Stimulated activated CD4-positive, alpha-beta T cell treated with anti-CD3 and anti-CD28 coated beads, TNF-alpha, amount 100 ng/mL, for 24 hours (primary cell): ENCODE results near the gene GGNBP2.
"Not testable (repeated sequence)": the region's sequence is repeated elsewhere in the genome, so short reads cannot be mapped to it uniquely, and the experiment has no call there.

ENCODE experiments used
- DNase-seq, 3 experiments: peaks; one replicate each; pipeline ENCODE4 v3.0.0-alpha.2; 2020; ENCODE audit warnings: low read depth in 3 of 3

GGNBP2 gene

DNA sequence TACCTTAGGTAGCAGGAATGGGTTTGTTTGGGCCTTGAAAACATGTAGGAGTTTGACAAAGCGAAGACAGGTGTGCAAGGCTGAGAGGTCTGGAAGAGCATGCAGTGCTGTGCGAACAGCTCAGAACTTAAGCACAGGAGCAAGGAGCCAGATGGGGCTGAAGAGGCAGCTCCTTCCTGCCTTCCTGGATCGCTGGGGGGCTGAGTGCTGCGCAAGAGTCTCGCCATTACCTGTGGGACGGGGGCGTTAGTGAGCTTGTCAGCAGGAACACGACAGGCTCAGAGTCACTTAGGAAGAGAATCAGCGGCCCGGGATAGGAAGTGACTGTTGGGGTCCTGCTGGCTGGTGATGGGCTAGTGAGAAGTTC is 56.2 kb downstream of the GGNBP2 start:
- DNase-seq, result no peak

DNA sequence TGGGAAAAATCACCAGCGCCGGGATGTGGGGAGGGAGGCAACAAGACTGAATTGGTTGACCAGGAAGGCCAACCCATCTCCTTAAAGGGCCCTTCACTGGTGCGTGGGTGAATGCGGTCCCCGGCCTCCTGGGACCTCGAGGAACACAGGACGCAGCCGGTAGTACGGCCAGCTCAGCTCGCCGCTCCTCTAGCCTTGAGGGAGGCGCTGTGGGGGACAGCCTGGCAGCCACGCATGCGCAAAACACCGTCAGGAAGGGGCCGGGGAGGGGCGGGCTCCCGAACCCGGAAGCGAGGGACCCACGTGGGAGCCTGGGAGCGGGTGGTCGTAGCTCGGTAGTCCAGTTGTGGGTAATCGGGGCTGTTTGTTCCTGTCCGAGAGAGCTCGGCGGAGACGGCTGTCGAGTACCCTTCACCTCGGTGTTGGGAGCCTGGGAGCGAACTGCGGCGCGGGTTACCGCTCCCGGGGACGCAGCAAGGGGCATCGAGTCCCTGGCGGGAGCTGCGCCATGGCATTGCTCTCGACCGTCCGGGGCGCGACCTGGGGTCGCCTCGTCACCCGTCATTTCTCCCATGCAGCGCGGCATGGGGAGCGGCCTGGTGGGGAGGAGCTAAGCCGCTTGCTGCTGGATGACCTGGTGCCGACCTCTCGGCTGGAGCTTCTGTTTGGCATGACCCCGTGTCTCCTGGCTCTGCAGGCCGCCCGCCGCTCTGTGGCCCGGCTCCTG is 56.7 kb downstream of the GGNBP2 start, which contains the start of gene MRM1:
MRM1 (plus strand) TSS at position 281 of the 727 bp plus-strand sequence; CDS start at position 509, 228 bp downstream.
- DNase-seq, result peak; percentile 84 to 91 (median 87)

GRCh38 chr17:36602030-36602748 is 57.5 kb downstream of the GGNBP2 start:
- DNase-seq, result no peak

GRCh38 chr17:36602924-36603384 is 58.2 kb downstream of the GGNBP2 start:
- peak; percentile 35 to 71 (median 52) for DNase-seq

GRCh38 chr17:36605028-36605427 is 60.3 kb downstream of the GGNBP2 start:
- DNase-seq, result not testable (repeated sequence)

GRCh38 chr17:36608280-36608679 is 63.6 kb downstream of the GGNBP2 start:
- DNase-seq, result no peak

DNA sequence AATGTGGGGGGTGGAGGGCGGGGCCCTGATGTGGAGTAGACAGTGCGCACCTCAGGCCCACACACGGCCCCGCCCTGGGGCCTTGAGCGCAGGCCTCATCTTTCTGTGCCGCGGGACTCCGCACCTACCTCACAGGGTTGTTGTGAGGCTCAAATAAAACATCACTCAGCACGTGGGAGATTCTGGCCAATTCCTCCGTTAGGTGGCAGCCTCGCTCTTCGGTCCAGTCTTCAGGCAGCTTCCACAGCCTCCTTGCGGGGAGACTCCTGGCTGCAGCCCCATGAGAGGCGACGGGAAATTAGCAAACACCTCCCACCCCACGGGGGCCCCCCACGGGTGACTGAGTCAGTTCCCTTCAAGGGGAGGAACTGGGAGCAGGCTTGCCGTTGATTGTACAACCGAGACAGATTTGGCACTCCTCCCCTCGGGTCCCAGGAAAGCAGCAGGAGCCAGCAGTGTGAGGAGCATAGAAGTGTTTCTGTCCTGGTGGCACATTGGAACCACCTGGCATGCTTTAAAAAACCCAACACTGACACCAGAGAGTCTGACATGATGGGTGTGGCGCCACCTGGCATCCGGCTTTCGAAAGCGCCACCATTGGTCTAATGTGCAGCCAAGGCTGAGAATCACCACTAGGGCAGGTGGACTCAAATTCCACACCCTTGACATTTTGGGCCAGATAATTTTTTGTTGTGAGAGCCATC is 64.2 kb downstream of the GGNBP2 start:
- DNase-seq, result no peak

DNA sequence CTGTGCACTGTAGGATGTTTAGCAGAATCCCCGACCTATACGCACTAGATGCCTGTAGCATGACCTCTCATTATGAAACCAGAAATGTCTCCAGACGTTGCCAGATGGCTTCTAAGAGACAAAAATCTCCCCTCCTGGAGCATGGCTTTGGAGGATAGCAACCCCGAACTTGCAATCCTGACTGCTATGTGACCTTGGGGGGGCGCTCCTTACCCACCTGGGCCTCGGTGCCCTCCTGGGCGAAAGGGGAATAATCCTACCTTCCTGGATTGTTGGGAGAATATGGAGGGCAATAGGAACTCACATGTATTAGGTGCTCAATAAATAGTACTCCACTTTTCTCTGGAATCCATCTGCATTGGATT is 64.8 kb downstream of the GGNBP2 start:
- DNase-seq, result no peak

DNA sequence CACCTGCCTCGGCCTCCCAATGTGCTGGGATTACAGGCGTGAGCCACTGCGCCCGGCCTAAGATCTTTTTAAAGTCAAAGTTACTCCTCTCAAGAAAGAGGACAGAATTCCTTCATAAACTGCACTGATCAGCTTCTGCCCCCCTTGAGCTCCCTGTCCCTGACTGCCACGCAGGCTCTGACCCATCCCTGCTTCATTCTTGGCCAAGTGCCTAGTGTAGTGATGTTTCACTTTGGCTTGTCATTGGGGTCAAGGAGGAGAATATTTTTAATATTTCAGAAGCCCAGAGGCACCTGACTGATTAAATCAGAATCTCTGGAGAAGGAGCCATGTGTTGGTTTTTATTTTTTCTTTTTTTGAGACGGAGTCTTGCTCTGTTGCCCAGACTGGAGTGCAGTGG is 65.8 kb downstream of the GGNBP2 start:
- no peak for DNase-seq

DNA sequence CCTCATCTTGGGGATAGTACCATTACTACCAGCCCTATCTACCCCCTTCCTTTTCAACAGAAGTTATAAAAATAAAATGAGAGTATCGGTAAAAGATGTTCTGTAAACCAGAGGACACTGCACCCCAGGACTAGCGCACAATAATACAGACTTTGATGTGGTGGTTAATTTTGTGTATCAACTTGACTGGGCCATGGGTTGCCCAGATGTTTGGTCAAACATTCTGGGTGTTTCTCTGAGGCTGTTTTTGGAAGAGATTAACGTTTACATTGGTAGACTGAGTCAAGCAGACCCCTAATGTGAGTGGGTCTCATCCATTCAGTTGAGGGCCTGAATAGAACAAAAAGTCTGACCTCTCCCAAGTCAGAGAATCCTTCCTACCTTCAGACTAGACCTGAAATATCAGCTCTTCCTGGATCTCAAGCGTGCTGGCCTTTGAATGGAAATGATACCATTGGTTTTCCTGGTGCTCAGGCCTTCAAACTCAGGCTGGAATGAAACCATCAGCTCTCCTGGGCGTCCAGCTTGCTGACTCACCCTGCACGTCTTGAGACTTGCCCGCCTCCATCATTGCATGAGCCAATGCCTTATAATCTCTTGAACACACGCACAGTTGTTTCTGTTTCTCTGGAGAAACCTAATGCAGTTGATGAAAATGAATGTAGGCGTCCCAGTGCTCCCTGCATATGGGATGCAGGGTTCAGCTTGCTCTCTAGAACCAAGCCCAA is 66.8 kb downstream of the GGNBP2 start:
- no peak for DNase-seq

- DNase-seq, result no peak
Measured at GRCh38 chr17:36612323-36612722, 67.6 kb downstream of the GGNBP2 start.

GRCh38 chr17:36613155-36613554 is 68.4 kb downstream of the GGNBP2 start:
- DNase-seq, result no peak

GRCh38 chr17:36614081-36614480 is 69.4 kb downstream of the GGNBP2 start:
- DNase-seq, result no peak

- DNase-seq, result no peak
Measured at GRCh38 chr17:36614933-36615332, 70.2 kb downstream of the GGNBP2 start.

GRCh38 chr17:36616061-36617029 is 71.6 kb downstream of the GGNBP2 start:
- no peak for DNase-seq

GRCh38 chr17:36617773-36618172 is 73.1 kb downstream of the GGNBP2 start:
- no peak for DNase-seq

DNA sequence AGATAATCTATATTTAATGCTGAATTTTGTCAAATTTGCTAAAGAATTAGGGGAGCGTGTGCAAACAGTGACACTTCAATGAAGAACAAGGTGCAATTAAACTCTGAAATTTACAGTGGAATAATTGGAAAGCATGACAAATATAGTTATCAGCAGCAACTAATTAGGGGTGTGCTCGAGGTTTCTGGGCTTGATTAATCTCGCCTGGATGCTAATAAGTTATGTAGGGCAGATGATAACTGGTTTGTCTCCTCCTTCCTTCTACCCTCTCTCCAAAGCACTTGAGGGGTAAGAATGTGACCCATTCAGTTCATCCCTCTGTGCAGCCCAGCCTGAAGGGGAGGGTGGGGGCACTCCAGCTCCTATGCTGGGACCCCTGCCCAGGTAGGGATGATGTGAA is 78.6 kb downstream of the GGNBP2 start:
- no peak for DNase-seq

GRCh38 chr17:36625188-36625587 is 80.5 kb downstream of the GGNBP2 start:
- DNase-seq, result no peak

GRCh38 chr17:36627101-36627500 is 82.4 kb downstream of the GGNBP2 start:
- no peak for DNase-seq

GRCh38 chr17:36628576-36628975 is 83.9 kb downstream of the GGNBP2 start:
- no peak for DNase-seq
